HK-2 (cell line): ENCODE measurements around the gene SLC18A3.

Experiments
- DNase-seq: peaks from one replicate; pipeline ENCODE4 v3.0.0-alpha.2; 2018; ENCODE audit not compliant: unreplicated experiment

SLC18A3 gene

GRCh38 chr10:49596493-49596809 is 13.7 kb upstream of the SLC18A3 start:
- no peak for DNase-seq

- no peak for DNase-seq
Observed at GRCh38 chr10:49596836-49597235, 13.3 kb upstream of the SLC18A3 start.

- DNase-seq = no peak
Observed at GRCh38 chr10:49597426-49598163, 12.5 kb upstream of the SLC18A3 start.

- no peak for DNase-seq
Observed at GRCh38 chr10:49598164-49598856, 11.8 kb upstream of the SLC18A3 start.

- no peak for DNase-seq
Observed at GRCh38 chr10:49598986-49599385, 11.1 kb upstream of the SLC18A3 start.

- no peak for DNase-seq
Observed at GRCh38 chr10:49599546-49599945, 10.6 kb upstream of the SLC18A3 start.

- DNase-seq = no peak
Observed at GRCh38 chr10:49600046-49600445, 10.1 kb upstream of the SLC18A3 start.

- DNase-seq = no peak
Observed at GRCh38 chr10:49600781-49601400, 9.2 kb upstream of the SLC18A3 start.

- no peak for DNase-seq
Observed at GRCh38 chr10:49601857-49602256, 8.3 kb upstream of the SLC18A3 start.

GRCh38 chr10:49602380-49603023 is 7.6 kb upstream of the SLC18A3 start:
- no peak for DNase-seq

- DNase-seq = no peak
Observed at GRCh38 chr10:49605216-49605938, 4.7 kb upstream of the SLC18A3 start.

- no peak for DNase-seq
Observed at GRCh38 chr10:49605939-49606509, 4.1 kb upstream of the SLC18A3 start.

GRCh38 chr10:49606981-49607535 is 3.1 kb upstream of the SLC18A3 start:
- peak; percentile 93 for DNase-seq

- DNase-seq = no peak
Observed at GRCh38 chr10:49608166-49609005, 1.7 kb upstream of the SLC18A3 start.

GRCh38 chr10:49609006-49609282 is 1.2 kb upstream of the SLC18A3 start:
- no peak for DNase-seq

GRCh38 chr10:49609283-49610113 is 612 bp upstream of the SLC18A3 start:
- DNase-seq = no peak

- DNase-seq = no peak
Observed at GRCh38 chr10:49610458-49611165, 502 bp downstream of the SLC18A3 start.

GRCh38 chr10:49611166-49611815 is 1.2 kb downstream of the SLC18A3 start:
- DNase-seq = no peak
